Smooth muscle cell of the brain vasculature (primary cell): ENCODE data around the gene PDCD6IP.

ENCODE experiments used
- DNase-seq: peaks from one replicate; pipeline ENCODE4 v3.0.0-alpha.2; 2012; ENCODE audit warnings: low read depth, low spot score

Gene PDCD6IP

GRCh38 chr3:33892655-33893054 lies 94.2 kb downstream of the PDCD6IP start:
- DNase-seq, result no peak

- no peak for DNase-seq
Measured at GRCh38 chr3:33895658-33896057, 97.2 kb downstream of the PDCD6IP start.

GRCh38 chr3:33897306-33897705 lies 98.9 kb downstream of the PDCD6IP start:
- no peak for DNase-seq

GRCh38 chr3:33898901-33899300 lies 100.5 kb downstream of the PDCD6IP start:
- no peak for DNase-seq

GRCh38 chr3:33900440-33900808 lies 102.0 kb downstream of the PDCD6IP start:
- no peak for DNase-seq

GRCh38 chr3:33900809-33901505 lies 102.5 kb downstream of the PDCD6IP start:
- no peak for DNase-seq

- DNase-seq, result no peak
Measured at GRCh38 chr3:33901862-33902563, 103.6 kb downstream of the PDCD6IP start.

GRCh38 chr3:33904730-33905129 lies 106.3 kb downstream of the PDCD6IP start:
- DNase-seq, result no peak

GRCh38 chr3:33908250-33908851 lies 109.9 kb downstream of the PDCD6IP start:
- no peak for DNase-seq

- no peak for DNase-seq
Measured at GRCh38 chr3:33909547-33909946, 111.1 kb downstream of the PDCD6IP start.

- DNase-seq, result no peak
Measured at GRCh38 chr3:33910031-33910430, 111.6 kb downstream of the PDCD6IP start.

- DNase-seq, result no peak
Measured at GRCh38 chr3:33911525-33912322, 113.3 kb downstream of the PDCD6IP start.

GRCh38 chr3:33914212-33914611 lies 115.8 kb downstream of the PDCD6IP start:
- DNase-seq, result no peak

GRCh38 chr3:33914731-33915379 lies 116.4 kb downstream of the PDCD6IP start:
- no peak for DNase-seq

- DNase-seq, result no peak
Measured at GRCh38 chr3:33915796-33916546, 117.5 kb downstream of the PDCD6IP start.

- peak; percentile 18 for DNase-seq
Measured at GRCh38 chr3:33918126-33918756, 119.8 kb downstream of the PDCD6IP start.
